ENCODE data around the gene TTPAL.

Gene TTPAL

DNA sequence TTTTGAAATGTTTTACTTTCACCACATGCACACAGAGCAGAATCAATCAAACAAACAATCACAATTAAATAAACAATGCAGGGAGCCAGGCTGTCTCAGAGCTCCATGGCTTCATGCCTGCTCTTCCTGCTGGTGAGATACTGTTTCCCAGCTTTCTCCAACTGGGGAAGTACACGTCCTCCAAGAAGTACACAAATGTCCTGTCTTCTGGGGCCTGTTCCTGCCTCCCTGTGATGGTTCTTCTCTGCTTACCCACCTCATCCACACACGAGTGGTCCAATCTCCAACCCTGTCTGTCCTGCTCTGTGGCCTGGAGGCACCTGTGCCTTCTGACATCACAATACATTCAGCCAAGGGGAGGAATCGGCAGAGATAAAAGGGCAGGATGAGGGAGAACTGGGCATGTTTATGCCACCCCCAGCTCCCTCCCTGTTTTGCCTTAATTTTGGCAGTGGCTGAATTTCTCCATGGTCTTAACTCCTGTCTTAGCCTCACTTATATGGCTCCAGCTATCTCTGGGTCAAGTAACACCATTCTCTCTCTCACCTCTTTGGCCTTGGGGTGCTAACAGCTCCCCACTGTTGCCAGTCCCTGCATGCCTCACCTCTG lies 25.3 kb upstream of the TTPAL start:
- in situ Hi-C loops (cut with HindIII; ENCODE audit: low sequenced_read_pairs): no loop called here
- TF ChIP-seq, protein P1, sequence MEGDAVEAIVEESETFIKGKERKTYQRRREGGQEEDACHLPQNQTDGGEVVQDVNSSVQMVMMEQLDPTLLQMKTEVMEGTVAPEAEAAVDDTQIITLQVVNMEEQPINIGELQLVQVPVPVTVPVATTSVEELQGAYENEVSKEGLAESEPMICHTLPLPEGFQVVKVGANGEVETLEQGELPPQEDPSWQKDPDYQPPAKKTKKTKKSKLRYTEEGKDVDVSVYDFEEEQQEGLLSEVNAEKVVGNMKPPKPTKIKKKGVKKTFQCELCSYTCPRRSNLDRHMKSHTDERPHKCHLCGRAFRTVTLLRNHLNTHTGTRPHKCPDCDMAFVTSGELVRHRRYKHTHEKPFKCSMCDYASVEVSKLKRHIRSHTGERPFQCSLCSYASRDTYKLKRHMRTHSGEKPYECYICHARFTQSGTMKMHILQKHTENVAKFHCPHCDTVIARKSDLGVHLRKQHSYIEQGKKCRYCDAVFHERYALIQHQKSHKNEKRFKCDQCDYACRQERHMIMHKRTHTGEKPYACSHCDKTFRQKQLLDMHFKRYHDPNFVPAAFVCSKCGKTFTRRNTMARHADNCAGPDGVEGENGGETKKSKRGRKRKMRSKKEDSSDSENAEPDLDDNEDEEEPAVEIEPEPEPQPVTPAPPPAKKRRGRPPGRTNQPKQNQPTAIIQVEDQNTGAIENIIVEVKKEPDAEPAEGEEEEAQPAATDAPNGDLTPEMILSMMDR (IDR thresholded peaks at IDR 0.05; ENCODE audit: low read depth, low read length): no peak
- no peak overlapping the region for H3K4me3 ChIP-seq (ENCODE audit: low read depth, low read length)
- no peak for DNase-seq (ENCODE audit: low read depth, low spot score)

- TF ChIP-seq, protein P1 (IDR thresholded peaks at IDR 0.05; ENCODE audit: low read depth, low read length): no peak
- in situ Hi-C loops (cut with HindIII; ENCODE audit: low sequenced_read_pairs): no loop called here
- H3K4me3 ChIP-seq (ENCODE audit: low read depth, low read length): no peak overlapping the region
- DNase-seq (ENCODE audit: low read depth, low spot score): no peak
Measured at GRCh38 chr20:44450903-44451450, 24.7 kb upstream of the TTPAL start.

- H3K4me3 ChIP-seq (ENCODE audit: low read depth, low read length): no peak overlapping the region
- TF ChIP-seq, protein P1 (IDR thresholded peaks at IDR 0.05; ENCODE audit: low read depth, low read length): no peak
- DNase-seq (ENCODE audit: low read depth, low spot score): no peak
- in situ Hi-C loops (cut with HindIII; ENCODE audit: low sequenced_read_pairs): no loop called here
Measured at GRCh38 chr20:44454306-44454963, 21.2 kb upstream of the TTPAL start.

- TF ChIP-seq, protein P1 (IDR thresholded peaks at IDR 0.05; ENCODE audit: low read depth, low read length): no peak
- no peak for DNase-seq (ENCODE audit: low read depth, low spot score)
- in situ Hi-C loops (cut with HindIII; ENCODE audit: low sequenced_read_pairs): no loop called here
- no peak overlapping the region for H3K4me3 ChIP-seq (ENCODE audit: low read depth, low read length)
Measured at GRCh38 chr20:44455126-44455525, 20.5 kb upstream of the TTPAL start.

DNA sequence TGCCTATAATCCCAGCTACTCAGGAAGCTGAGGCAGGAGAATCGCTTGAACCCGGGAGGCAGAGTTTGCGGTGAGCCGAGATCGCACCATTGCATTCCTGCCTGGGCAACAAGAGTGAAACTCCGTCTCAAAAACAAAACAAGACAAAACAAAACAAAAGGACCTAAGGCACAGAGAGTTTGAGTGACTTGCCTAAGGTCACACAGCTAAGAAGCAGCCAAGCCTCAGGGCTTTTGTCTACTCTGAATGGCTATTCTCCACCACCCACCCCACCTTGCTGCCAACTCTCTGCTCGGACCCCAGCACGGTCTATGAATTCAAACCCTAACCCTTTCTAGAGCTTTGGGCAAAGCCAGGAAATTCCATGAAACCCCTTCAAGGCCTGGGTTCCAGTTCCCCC lies 19.1 kb upstream of the TTPAL start:
- TF ChIP-seq, protein P1 (IDR thresholded peaks at IDR 0.05; ENCODE audit: low read depth, low read length): no peak
- no peak overlapping the region for H3K4me3 ChIP-seq (ENCODE audit: low read depth, low read length)
- DNase-seq (ENCODE audit: low read depth, low spot score): no peak
- in situ Hi-C loops (cut with HindIII; ENCODE audit: low sequenced_read_pairs): no loop called here

DNA sequence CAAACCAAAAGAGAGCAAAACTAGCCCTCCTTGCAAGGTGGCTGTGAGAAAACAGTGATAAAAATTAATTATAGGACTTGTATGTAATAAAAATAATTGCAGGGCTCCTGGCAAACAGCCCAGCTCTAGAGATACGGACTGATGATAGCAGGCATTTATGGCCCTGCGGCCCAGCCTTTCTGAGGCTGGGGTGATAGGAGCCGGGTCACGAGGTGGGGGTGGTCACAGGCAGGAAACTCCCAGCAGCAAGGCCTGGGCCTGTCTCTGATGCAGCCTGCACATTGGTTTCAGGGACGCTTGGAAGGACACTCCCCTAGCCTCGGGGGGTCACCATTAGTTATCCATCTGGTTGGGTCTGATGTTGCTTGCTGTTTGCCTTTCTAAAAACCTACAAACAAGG lies 18.7 kb upstream of the TTPAL start:
- H3K4me3 ChIP-seq (ENCODE audit: low read depth, low read length): no peak overlapping the region
- no peak for DNase-seq (ENCODE audit: low read depth, low spot score)
- in situ Hi-C loops (cut with HindIII; ENCODE audit: low sequenced_read_pairs): no loop called here
- TF ChIP-seq, protein P1 (IDR thresholded peaks at IDR 0.05; ENCODE audit: low read depth, low read length): no peak
